GM12892 (cell line): ENCODE measurements around the gene NECTIN4.

Source experiments
- POLR2A ChIP-seq: IDR thresholded peaks from 2 replicates; pipeline ENCODE4 v1.6.1; 2011; ENCODE audit warnings: low read depth, low read length, control low read depth
- POLR2AphosphoS5 ChIP-seq: IDR thresholded peaks from 2 replicates; pipeline ENCODE4 v1.6.1; 2011; ENCODE audit warnings: low read depth, low read length, control low read depth

DNA sequence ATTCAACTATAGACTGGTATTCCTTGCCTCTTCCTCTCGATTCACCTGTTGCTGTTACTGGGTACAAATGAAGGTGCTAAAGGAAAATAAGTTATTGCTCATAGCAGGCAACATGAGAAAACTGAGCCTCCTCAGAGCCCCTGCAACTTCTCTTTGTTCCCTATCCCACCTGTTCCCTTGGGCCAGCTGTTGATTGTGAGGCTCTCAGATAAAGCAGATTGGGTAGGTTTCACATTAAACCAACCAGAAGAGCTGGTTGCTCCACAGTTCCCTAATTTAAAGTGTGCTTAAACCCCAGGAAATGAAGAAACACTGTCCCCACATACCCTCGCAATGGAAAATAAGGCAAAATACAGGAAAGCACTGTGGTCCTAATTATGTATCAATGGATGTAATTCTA is 38.3 kb upstream of the NECTIN4 start:
- no peak for TF ChIP-seq POLR2A
- TF ChIP-seq POLR2AphosphoS5 = no peak
